ENCODE results near the gene CCDC87.

- TF ChIP-seq CTCF (IDR thresholded peaks at IDR 0.05; ENCODE audit: low read depth, low read length, missing input control) (no peak), SP1 (IDR thresholded peaks at IDR 0.05) (no peak), FOXA2 (IDR thresholded peaks at IDR 0.05) (no peak), RAD21 (IDR thresholded peaks at IDR 0.05) (no peak), REST (IDR thresholded peaks at IDR 0.05) (no peak), GABPA (IDR thresholded peaks at IDR 0.05 in 1 of 2, conservative IDR thresholded peaks at IDR 0.05 in 1 of 2) (no peak)
These were observed 7.4 kb upstream of the CCDC87 start for GRCh38 chr11:66600219-66600618.

All from liver (tissue), 3 donors.